Pancreas (tissue), 10 donors: ENCODE measurements around the gene TTC3. TPM values are rescaled to one million over a fixed set of nuclear protein-coding genes. Genes with fewer than 3 reads are reported as not detected.

Source experiments
- ATAC-seq, 4 donors: fragments of 200-7000 bp; cut with Tn5 transposase; one replicate each; pipeline versions ENCODE4 v1.8.0 to v1.9.1; 2020; ENCODE audit warnings: mild to moderate bottlenecking in 4 of 4, moderate library complexity in 4 of 4
- DNase-seq, 6 donors: peaks; one replicate each; pipeline ENCODE4 v3.0.0-alpha.2; 2020
- FAIRE-seq: peaks from 2 replicates; lab custom pipeline; 2012; peaks lifted over from hg19 to GRCh38; lab: Jason Lieb, UNC
- H3K27ac ChIP-seq, 4 donors: fragments of 200-600 bp; sonication (generic); 1 replicate in 3 of 4; 2 replicates in 1 of 4; pipeline versions ENCODE4 v1.5.0 to v1.8.0; 2020
- H3K27me3 ChIP-seq, 4 donors: fragments of 200-600 bp; one replicate each; pipeline ENCODE4 v1.8.0; 2021
- H3K36me3 ChIP-seq, 3 donors: fragments of 200-600 bp; sonication (generic) in 1 of 3; one replicate each; pipeline versions ENCODE4 v1.5.0 to v1.8.0; 2020 to 2021
- H3K4me1 ChIP-seq, 3 donors: fragments of 200-600 bp; one replicate each; pipeline ENCODE4 v1.8.0; 2021
- H3K4me3 ChIP-seq, 4 donors: fragments of 200-600 bp; sonication (generic) in 2 of 4; one replicate each; pipeline versions ENCODE4 v1.5.0 to v1.8.0; 2020 to 2021
- H3K9me3 ChIP-seq, 4 donors: fragments of 200-600 bp; one replicate each; pipeline ENCODE4 v1.8.0; 2021
- WGBS, 2 donors: extraction: QIAGEN DNeasy Blood & Tissue Kit; methylation state at CpG; one replicate each; pipeline ENCODE4 v1.1.7; 2013; 5-methylcytosine and 5-hydroxymethylcytosine counted together
- intact Hi-C, 3 donors: fragments of 100-400 bp; cut with DNase I; formaldehyde crosslinking; loops; one replicate each; pipeline versions ENCODE4 v1.11.1 to v1.14.2; 2022
- polyA plus RNA-seq, 2 donors: library from polyadenylated mRNA; stranded (reverse); fragments of 200-250 nt; gene quantifications; one replicate each; pipeline ENCODE4 v1.2.3, GENCODE V29; 2013
- total RNA-seq, 6 donors: library from RNA; stranded (reverse); fragmentation: NEBNext Ultra II Directional in 4 of 6; extraction: Animal tissue kit (Norgen Biotek cat#: 25700) in 4 of 6; gene quantifications; one replicate each; pipeline versions ENCODE4 v1.2.1 to v1.2.4, GENCODE V29; 2021 to 2023
- TF ChIP-seq, protein P1 (sequence below), 4 donors: fragments of 200-600 bp; sonication (generic) in 3 of 4; IDR thresholded peaks; one replicate each; pipeline versions ENCODE4 v1.5.0 to v1.8.0; 2021; ENCODE audit warnings: antibody characterized with exemption in 4 of 4
- donor health status: healthy with polysubstance abuse.
- donor health status: DM: no; HTN: no; CAD: no; lungs with moderate emphysema.
- donor health status: DM: no; HTN: no; CAD: no.
- donor health status: control.
- donor health status: control.
- donor health status: Bipolar disorder and iron deficiency.
- donor health status: DM: yes; HTN: yes; CAD: no.
- donor health status: DM: no; HTN: no; CAD: no.
- donor health status: DM: no; HTN: no; CAD: no.
- donor health status: DM: yes; HTN: yes; CAD: no.

Gene TTC3
- total and polyA plus RNA-seq, 8 donors, result 24.6 to 103 (median 62.8) TPM

- ATAC-seq (peak; percentile 53 to 82 (median 64)), FAIRE-seq (no peak), DNase-seq (peak in 2 of 6 donors; percentile 29 to 31)
- TF ChIP-seq, protein P1, sequence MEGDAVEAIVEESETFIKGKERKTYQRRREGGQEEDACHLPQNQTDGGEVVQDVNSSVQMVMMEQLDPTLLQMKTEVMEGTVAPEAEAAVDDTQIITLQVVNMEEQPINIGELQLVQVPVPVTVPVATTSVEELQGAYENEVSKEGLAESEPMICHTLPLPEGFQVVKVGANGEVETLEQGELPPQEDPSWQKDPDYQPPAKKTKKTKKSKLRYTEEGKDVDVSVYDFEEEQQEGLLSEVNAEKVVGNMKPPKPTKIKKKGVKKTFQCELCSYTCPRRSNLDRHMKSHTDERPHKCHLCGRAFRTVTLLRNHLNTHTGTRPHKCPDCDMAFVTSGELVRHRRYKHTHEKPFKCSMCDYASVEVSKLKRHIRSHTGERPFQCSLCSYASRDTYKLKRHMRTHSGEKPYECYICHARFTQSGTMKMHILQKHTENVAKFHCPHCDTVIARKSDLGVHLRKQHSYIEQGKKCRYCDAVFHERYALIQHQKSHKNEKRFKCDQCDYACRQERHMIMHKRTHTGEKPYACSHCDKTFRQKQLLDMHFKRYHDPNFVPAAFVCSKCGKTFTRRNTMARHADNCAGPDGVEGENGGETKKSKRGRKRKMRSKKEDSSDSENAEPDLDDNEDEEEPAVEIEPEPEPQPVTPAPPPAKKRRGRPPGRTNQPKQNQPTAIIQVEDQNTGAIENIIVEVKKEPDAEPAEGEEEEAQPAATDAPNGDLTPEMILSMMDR (IDR thresholded peaks at IDR 0.05), result no peak
- H3K27ac ChIP-seq, result peak overlapping the region in 2 of 4 donors; percentile 6 to 20
- 64 to 70% methylated on average over 15 of the region's 15 CpGs for WGBS, 2 donors
- no peaks in the 10 kb centered on the region for H3K9me3 ChIP-seq
- H3K27me3 ChIP-seq, result no peaks in the 10 kb centered on the region
- H3K4me3 ChIP-seq, result no peak overlapping the region
- peaks cover 0 to 20% (median 8%) of the 10 kb centered on the region in 3 donors for H3K36me3 ChIP-seq
- intact Hi-C loops, result no loop called here
- no peaks in the 10 kb centered on the region for H3K4me1 ChIP-seq
Observed at GRCh38 chr21:37195610-37196009, 122.6 kb downstream of the TTC3 start.

DNA sequence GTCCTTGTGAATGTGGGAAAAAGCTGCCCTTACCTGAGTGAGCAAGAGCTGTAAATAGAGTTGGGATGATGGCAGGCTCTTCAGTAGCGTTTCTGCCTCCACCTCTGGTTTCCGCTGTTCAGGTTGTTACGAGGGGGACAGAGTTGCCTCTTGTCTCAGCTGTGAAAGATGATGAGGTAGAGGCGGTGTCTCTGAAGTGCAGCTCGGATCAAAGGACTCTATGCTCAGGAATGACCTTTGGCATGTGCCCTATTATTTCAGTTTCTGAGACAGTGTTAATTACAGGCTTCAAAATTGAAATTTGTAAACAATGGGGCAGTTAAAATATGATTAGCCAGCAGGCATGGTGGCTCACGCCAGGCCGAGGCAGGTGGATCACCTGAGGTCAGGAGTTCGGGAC is 123.8 kb downstream of the TTC3 start:
- Histone ChIP-seq H3K9me3 (no peaks in the 10 kb centered on the region), H3K36me3 (peaks cover 0 to 25% (median 17%) of the 10 kb centered on the region in 3 donors), H3K4me1 (no peaks in the 10 kb centered on the region), H3K27ac (no peak overlapping the region), H3K27me3 (no peaks in the 10 kb centered on the region), H3K4me3 (no peak overlapping the region)
- TF ChIP-seq, protein P1 (IDR thresholded peaks at IDR 0.05), result no peak
- no peak for DNase-seq
- FAIRE-seq, result no peak
- ATAC-seq, result no peak
- intact Hi-C loops, result no loop called here
- 87 to 94% methylated on average over 8 of the region's 8 CpGs for WGBS, 2 donors

DNA sequence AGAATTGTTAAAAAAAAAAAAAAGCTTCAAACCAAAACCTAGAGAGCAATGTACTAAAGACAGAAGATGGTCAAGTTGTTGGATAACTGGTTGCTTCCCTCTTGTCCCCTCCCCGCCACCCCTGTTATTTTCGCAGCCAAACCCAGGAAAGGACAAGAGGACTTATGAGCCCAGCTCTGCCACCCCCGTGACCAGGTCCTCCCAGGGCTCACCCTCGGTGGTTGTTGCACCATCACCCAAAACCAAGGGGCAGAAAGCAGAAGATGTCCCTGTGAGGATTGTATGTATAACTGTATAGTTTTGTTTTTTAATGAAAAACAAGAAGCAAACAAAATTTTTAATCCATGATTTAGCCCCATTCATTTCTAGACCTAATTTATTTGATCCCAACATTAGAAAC is 124.7 kb downstream of the TTC3 start:
- DNase-seq (no peak), ATAC-seq (no peak), FAIRE-seq (no peak)
- 95 to 96% methylated on average over 4 of the region's 4 CpGs for WGBS, 2 donors
- Histone ChIP-seq H3K36me3 (peaks cover 3 to 24% (median 22%) of the 10 kb centered on the region in 3 donors), H3K4me1 (no peaks in the 10 kb centered on the region), H3K27me3 (no peaks in the 10 kb centered on the region), H3K27ac (no peak overlapping the region), H3K4me3 (no peak overlapping the region), H3K9me3 (no peaks in the 10 kb centered on the region)
- intact Hi-C loops, result no loop called here
- TF ChIP-seq, protein P1 (IDR thresholded peaks at IDR 0.05), result no peak

DNA sequence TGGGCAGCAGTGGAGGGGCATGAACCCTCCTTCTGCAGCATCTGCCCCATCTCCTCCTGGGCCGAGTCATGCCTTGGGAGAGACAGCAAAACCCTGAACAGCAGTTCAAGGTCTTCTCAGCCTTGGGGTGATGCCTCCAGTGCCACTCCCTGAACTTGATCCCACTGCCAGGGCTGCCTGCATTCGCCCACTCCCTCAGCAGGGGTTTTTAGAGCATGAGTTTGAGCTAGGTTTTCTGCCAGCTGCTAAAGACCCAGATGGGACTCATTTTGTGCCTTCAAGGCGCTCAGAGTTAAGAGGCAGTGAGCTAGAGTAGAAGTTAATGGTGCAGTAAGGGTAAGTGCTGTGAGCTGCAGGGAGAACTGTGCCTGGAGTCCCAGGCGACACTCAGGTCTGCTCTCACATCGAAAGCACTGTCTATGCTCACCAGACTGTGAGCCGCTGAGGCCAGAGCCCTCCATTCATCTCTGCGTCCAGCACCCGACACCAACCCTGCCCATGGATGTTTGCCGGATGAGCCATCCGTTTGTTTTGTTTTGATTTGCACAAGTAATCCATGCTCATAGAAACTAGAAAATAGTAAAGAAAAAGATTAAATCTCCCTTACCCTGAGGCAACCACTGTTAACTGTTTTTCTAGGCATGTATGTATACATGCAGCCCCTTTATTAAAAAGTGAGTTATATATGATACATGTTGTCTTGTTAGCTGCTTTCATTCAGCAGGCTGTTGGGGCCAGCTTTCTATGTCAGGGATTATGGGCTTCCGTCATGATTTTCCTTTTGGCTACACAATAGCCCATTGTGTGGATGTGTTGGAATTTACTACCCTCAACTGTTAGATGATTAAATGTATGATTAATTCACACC is 126.2 kb downstream of the TTC3 start:
- DNase-seq, result no peak
- peaks cover 6 to 24% (median 19%) of the 10 kb centered on the region in 3 donors for H3K36me3 ChIP-seq
- WGBS, 2 donors, result 76 to 79% methylated on average over 11 of the region's 11 CpGs
- H3K27me3 ChIP-seq, result no peaks in the 10 kb centered on the region
- H3K4me3 ChIP-seq, result no peak overlapping the region
- intact Hi-C loops, result no loop called here
- H3K9me3 ChIP-seq, result no peaks in the 10 kb centered on the region
- no peaks in the 10 kb centered on the region for H3K4me1 ChIP-seq
- ATAC-seq, result peak in 2 of 4 donors; percentile 61 to 70
- TF ChIP-seq, protein P1 (IDR thresholded peaks at IDR 0.05), result no peak
- H3K27ac ChIP-seq, result peak overlapping the region in 2 of 4 donors; percentile 40 to 53
- FAIRE-seq, result no peak
